RWPE2 (cell line): ENCODE results near the gene CEACAM21.

Experiments
- ATAC-seq: fragments of 200-7000 bp; cut with Tn5 transposase; 3 replicates; pipeline ENCODE4 v1.9.1; 2021; ENCODE audit warnings: low read depth
- DNase-seq: peaks from one replicate; pipeline ENCODE4 v3.0.0-alpha.2; 2020; ENCODE audit warnings: low spot score
- H3K27ac ChIP-seq: fragments of 450-650 bp; 2 replicates; pipeline ENCODE4 v1.5.1; 2017; ENCODE audit warnings: mild to moderate bottlenecking; ENCODE audit not compliant: poor library complexity, severe bottlenecking
- H3K27me3 ChIP-seq: fragments of 250-450 bp; sonication (Bioruptor Pico); 2 replicates; pipeline ENCODE4 v1.5.1; 2021; ENCODE audit warnings: mild to moderate bottlenecking, moderate library complexity; ENCODE audit not compliant: insufficient read depth, poor library complexity, severe bottlenecking
- H3K36me3 ChIP-seq: fragments of 250-450 bp; sonication (Bioruptor Pico); 2 replicates; pipeline ENCODE4 v1.5.1; 2020; ENCODE audit warnings: low read depth, mild to moderate bottlenecking, moderate library complexity
- H3K4me1 ChIP-seq: fragments of 250-450 bp; sonication (Bioruptor Pico); 2 replicates; pipeline ENCODE4 v1.5.1; 2021; ENCODE audit warnings: mild to moderate bottlenecking, moderate library complexity; ENCODE audit not compliant: insufficient read depth, poor library complexity, severe bottlenecking
- H3K4me3 ChIP-seq: fragments of 250-450 bp; sonication (Bioruptor Pico); 2 replicates; pipeline ENCODE4 v1.5.1; 2021; ENCODE audit warnings: mild to moderate bottlenecking, moderate library complexity; ENCODE audit not compliant: severe bottlenecking
- H3K9me3 ChIP-seq: fragments of 250-450 bp; sonication (Bioruptor Pico); 2 replicates; pipeline ENCODE4 v1.5.1; 2021; ENCODE audit warnings: mild to moderate bottlenecking, moderate library complexity; ENCODE audit not compliant: severe bottlenecking
- TF ChIP-seq, protein P1 (sequence below): fragments of 450-650 bp; IDR thresholded peaks from one replicate; pipeline ENCODE4 v1.5.1; 2017; ENCODE audit warnings: mild to moderate bottlenecking, moderate library complexity; ENCODE audit not compliant: poor library complexity, severe bottlenecking

Gene CEACAM21

GRCh38 chr19:41543582-41543981 lies 32.4 kb upstream of the CEACAM21 start:
- DNase-seq (no peak), ATAC-seq (no peak)
- H3K4me1 ChIP-seq: no peaks in the 10 kb centered on the region
- H3K36me3 ChIP-seq: no peaks in the 10 kb centered on the region
- TF ChIP-seq, protein P1, sequence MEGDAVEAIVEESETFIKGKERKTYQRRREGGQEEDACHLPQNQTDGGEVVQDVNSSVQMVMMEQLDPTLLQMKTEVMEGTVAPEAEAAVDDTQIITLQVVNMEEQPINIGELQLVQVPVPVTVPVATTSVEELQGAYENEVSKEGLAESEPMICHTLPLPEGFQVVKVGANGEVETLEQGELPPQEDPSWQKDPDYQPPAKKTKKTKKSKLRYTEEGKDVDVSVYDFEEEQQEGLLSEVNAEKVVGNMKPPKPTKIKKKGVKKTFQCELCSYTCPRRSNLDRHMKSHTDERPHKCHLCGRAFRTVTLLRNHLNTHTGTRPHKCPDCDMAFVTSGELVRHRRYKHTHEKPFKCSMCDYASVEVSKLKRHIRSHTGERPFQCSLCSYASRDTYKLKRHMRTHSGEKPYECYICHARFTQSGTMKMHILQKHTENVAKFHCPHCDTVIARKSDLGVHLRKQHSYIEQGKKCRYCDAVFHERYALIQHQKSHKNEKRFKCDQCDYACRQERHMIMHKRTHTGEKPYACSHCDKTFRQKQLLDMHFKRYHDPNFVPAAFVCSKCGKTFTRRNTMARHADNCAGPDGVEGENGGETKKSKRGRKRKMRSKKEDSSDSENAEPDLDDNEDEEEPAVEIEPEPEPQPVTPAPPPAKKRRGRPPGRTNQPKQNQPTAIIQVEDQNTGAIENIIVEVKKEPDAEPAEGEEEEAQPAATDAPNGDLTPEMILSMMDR: no peak
- peaks cover 41% of the 10 kb centered on the region for H3K27me3 ChIP-seq
- H3K4me3 ChIP-seq: no peak overlapping the region
- H3K27ac ChIP-seq: no peak overlapping the region
- no peaks in the 10 kb centered on the region for H3K9me3 ChIP-seq

GRCh38 chr19:41545547-41545946 lies 30.4 kb upstream of the CEACAM21 start:
- no peak overlapping the region for H3K4me3 ChIP-seq
- TF ChIP-seq, protein P1: no peak
- ATAC-seq: no peak
- H3K36me3 ChIP-seq: no peaks in the 10 kb centered on the region
- H3K4me1 ChIP-seq: no peaks in the 10 kb centered on the region
- no peaks in the 10 kb centered on the region for H3K9me3 ChIP-seq
- DNase-seq: no peak
- peaks cover 38% of the 10 kb centered on the region for H3K27me3 ChIP-seq
- H3K27ac ChIP-seq: no peak overlapping the region

DNA sequence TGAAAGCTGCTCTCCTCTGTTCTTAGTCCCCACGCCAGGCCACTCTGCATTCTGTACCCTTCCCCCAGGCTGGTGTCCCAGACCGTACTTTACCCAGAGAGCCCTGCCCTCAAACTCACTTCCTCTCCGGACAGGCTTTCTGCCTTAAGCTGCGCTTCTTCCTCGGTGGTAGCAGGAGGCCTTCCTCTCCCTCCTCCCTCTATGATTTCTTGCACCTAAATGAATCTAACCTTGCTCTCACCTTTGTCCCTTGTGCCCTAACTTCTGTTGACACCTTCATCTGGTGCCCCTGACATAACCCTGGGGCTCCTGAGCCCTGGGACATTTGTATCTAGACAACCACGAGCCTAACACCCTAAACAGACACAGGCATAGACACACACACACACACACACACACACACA lies 29.6 kb upstream of the CEACAM21 start:
- no peak overlapping the region for H3K27ac ChIP-seq
- peaks cover 33% of the 10 kb centered on the region for H3K27me3 ChIP-seq
- no peak for DNase-seq
- H3K4me3 ChIP-seq: no peak overlapping the region
- no peaks in the 10 kb centered on the region for H3K36me3 ChIP-seq
- H3K9me3 ChIP-seq: no peaks in the 10 kb centered on the region
- no peak for ATAC-seq
- H3K4me1 ChIP-seq: no peaks in the 10 kb centered on the region
- TF ChIP-seq, protein P1: no peak

GRCh38 chr19:41546961-41547360 lies 29.0 kb upstream of the CEACAM21 start:
- Histone ChIP-seq H3K27me3 (peaks cover 27% of the 10 kb centered on the region), H3K9me3 (no peaks in the 10 kb centered on the region), H3K4me3 (no peak overlapping the region), H3K36me3 (no peaks in the 10 kb centered on the region), H3K4me1 (no peaks in the 10 kb centered on the region), H3K27ac (no peak overlapping the region)
- DNase-seq (no peak), ATAC-seq (no peak)
- TF ChIP-seq, protein P1: no peak

- DNase-seq (no peak), ATAC-seq (no peak)
- H3K27ac ChIP-seq: no peak overlapping the region
- H3K4me3 ChIP-seq: no peak overlapping the region
- peaks cover 26% of the 10 kb centered on the region for H3K27me3 ChIP-seq
- TF ChIP-seq, protein P1: no peak
- H3K4me1 ChIP-seq: no peaks in the 10 kb centered on the region
- H3K9me3 ChIP-seq: no peaks in the 10 kb centered on the region
- no peaks in the 10 kb centered on the region for H3K36me3 ChIP-seq
These were observed 28.4 kb upstream of the CEACAM21 start for GRCh38 chr19:41547569-41547968.
